ENCODE data around the gene SOD1.

Gene SOD1

DNA sequence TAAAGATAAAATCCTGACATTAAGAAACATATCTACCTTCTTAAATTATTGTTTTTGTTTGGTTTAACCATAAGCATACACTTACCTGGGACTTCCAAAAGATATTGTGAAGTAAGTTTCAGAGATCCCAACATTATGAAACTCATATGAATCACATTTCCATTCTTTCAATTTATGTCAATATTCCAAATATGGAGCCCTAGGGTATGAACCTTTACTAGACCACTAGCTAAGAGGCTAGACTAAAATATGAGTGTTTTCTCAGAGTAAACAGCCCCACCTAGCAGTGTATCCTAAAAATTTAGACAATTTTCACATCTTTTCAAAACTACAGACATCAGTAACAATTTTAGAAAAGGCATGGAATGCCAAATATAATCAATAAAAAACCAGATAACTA lies 48.0 kb downstream of the SOD1 start:
- H3K4me1 ChIP-seq = no peaks in the 10 kb centered on the region
- H3K4me2 ChIP-seq (ENCODE audit: low read length) = no peak overlapping the region

DNA sequence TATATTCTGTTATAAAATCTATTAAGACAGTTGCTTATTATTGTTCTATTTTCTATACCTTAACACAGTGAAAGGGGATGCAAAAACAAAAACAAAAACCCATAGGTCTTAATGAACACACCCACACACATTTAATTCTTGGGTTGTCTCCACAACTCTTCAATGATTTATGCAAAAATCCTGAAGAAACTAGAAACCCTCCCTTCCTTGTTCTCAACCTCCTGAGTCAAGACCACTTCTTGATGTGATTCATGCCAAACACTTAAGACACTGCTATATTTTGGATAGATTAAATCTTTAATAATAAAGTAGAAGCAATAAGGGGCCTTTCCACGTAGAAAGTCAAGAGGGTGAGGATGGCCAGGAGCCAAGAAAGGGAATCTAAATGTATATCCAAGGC lies 49.0 kb downstream of the SOD1 start:
- no peaks in the 10 kb centered on the region for H3K27me3 ChIP-seq (ENCODE audit: control insufficient read depth, insufficient read depth, low read length)
- no peak overlapping the region for H3K27ac ChIP-seq
- H3K79me2 ChIP-seq = peaks cover 6% of the 10 kb centered on the region
- no peak overlapping the region for H3K9ac ChIP-seq
- no peaks in the 10 kb centered on the region for H3K9me3 ChIP-seq (ENCODE audit: control insufficient read depth, low read length)
- no peaks in the 10 kb centered on the region for H3K4me1 ChIP-seq
- TF ChIP-seq CTCF (IDR thresholded peaks at IDR 0.05) = no peak
- H2AFZ ChIP-seq = no peak overlapping the region
- no peaks in the 10 kb centered on the region for H3K36me3 ChIP-seq (ENCODE audit: control insufficient read depth, insufficient read depth, low read length)
- no peak overlapping the region for H3K4me2 ChIP-seq (ENCODE audit: low read length)
- H3K4me3 ChIP-seq (ENCODE audit: low read depth, low read length) = no peak overlapping the region

More for the DNA sequence above, 48.0 kb downstream of the SOD1 start:
- H3K9ac ChIP-seq = no peak overlapping the region
- no peaks in the 10 kb centered on the region for H3K27me3 ChIP-seq (ENCODE audit: control insufficient read depth, insufficient read depth, low read length)
- no peak for TF ChIP-seq CTCF (IDR thresholded peaks at IDR 0.05)
- no peak overlapping the region for H2AFZ ChIP-seq
- H3K79me2 ChIP-seq = peaks cover 6% of the 10 kb centered on the region
- no peak overlapping the region for H3K27ac ChIP-seq
- no peak overlapping the region for H3K4me3 ChIP-seq (ENCODE audit: low read depth, low read length)
- H3K9me3 ChIP-seq (ENCODE audit: control insufficient read depth, low read length) = no peaks in the 10 kb centered on the region
- no peaks in the 10 kb centered on the region for H3K36me3 ChIP-seq (ENCODE audit: control insufficient read depth, insufficient read depth, low read length)

DNA sequence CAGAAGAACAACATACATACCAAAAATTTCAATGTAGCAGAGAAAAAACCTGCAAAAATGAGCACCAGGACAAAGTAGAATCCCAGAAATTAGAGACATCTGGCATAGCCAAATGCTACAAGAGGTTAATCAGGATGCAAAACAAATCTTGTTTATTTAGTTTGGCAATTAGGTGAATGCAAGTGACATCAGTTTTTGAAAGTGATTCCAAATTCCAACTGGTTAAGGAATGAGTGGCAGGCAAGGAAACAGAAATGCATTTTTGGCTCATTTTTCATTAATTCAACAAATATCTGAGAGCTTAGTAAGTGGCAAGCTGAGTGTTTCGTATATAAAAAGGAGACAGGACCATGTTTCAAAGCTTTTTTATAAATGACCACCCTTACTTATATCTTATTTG lies 51.1 kb downstream of the SOD1 start:
- Histone ChIP-seq H3K79me2 (peaks cover 11% of the 10 kb centered on the region), H2AFZ (no peak overlapping the region), H3K9ac (no peak overlapping the region), H3K27me3 (ENCODE audit: control insufficient read depth, insufficient read depth, low read length) (no peaks in the 10 kb centered on the region), H3K27ac (no peak overlapping the region), H3K4me1 (no peaks in the 10 kb centered on the region), H3K36me3 (ENCODE audit: control insufficient read depth, insufficient read depth, low read length) (no peaks in the 10 kb centered on the region), H3K4me2 (ENCODE audit: low read length) (no peak overlapping the region), H3K9me3 (ENCODE audit: control insufficient read depth, low read length) (no peaks in the 10 kb centered on the region), H3K4me3 (ENCODE audit: low read depth, low read length) (no peak overlapping the region)
- TF ChIP-seq CTCF (IDR thresholded peaks at IDR 0.05) = no peak

GRCh38 chr21:31711326-31711725 lies 51.8 kb downstream of the SOD1 start:
- H3K27me3 ChIP-seq (ENCODE audit: control insufficient read depth, insufficient read depth, low read length) = no peaks in the 10 kb centered on the region
- no peaks in the 10 kb centered on the region for H3K4me1 ChIP-seq
- no peak for TF ChIP-seq CTCF (IDR thresholded peaks at IDR 0.05)
- H3K4me2 ChIP-seq (ENCODE audit: low read length) = no peak overlapping the region
- H3K36me3 ChIP-seq (ENCODE audit: control insufficient read depth, insufficient read depth, low read length) = no peaks in the 10 kb centered on the region
- H3K79me2 ChIP-seq = peaks cover 11% of the 10 kb centered on the region
- no peak overlapping the region for H3K4me3 ChIP-seq (ENCODE audit: low read depth, low read length)
- no peaks in the 10 kb centered on the region for H3K9me3 ChIP-seq (ENCODE audit: control insufficient read depth, low read length)
- no peak overlapping the region for H3K9ac ChIP-seq
- no peak overlapping the region for H3K27ac ChIP-seq
- no peak overlapping the region for H2AFZ ChIP-seq

GRCh38 chr21:31711745-31712285 lies 52.3 kb downstream of the SOD1 start:
- H3K4me1 ChIP-seq = no peaks in the 10 kb centered on the region
- H3K27ac ChIP-seq = no peak overlapping the region
- TF ChIP-seq CTCF (IDR thresholded peaks at IDR 0.05) = no peak

More at GRCh38 chr21:31711745-31712285, 52.3 kb downstream of the SOD1 start:
- Histone ChIP-seq H3K4me2 (ENCODE audit: low read length) (no peak overlapping the region), H3K36me3 (ENCODE audit: control insufficient read depth, insufficient read depth, low read length) (no peaks in the 10 kb centered on the region), H3K79me2 (peaks cover 8% of the 10 kb centered on the region), H3K9me3 (ENCODE audit: control insufficient read depth, low read length) (no peaks in the 10 kb centered on the region), H3K27me3 (ENCODE audit: control insufficient read depth, insufficient read depth, low read length) (no peaks in the 10 kb centered on the region), H3K9ac (no peak overlapping the region), H2AFZ (no peak overlapping the region), H3K4me3 (ENCODE audit: low read depth, low read length) (no peak overlapping the region)

Data from parathyroid adenoma (tissue), 2 donors.